Liver (tissue), 9 donors: ENCODE data around the gene LRRN2. TPM values are rescaled to one million over a fixed set of nuclear protein-coding genes. Genes with fewer than 3 reads are reported as not detected.

Experiments
- DNase-seq: peaks from one replicate; pipeline ENCODE4 v3.0.0-alpha.2; 2017; ENCODE audit warnings: low spot score
- H3K27ac ChIP-seq, 2 donors: one replicate each; pipeline ENCODE4 v1.7.0; 2013; ENCODE audit warnings: inconsistent platforms in 2 of 2, low read length in 2 of 2, control low read depth in 1 of 2, low read depth in 1 of 2, mild to moderate bottlenecking in 1 of 2
- H3K27me3 ChIP-seq, 4 donors: one replicate each; pipeline versions ENCODE4 v1.6.1 to v1.7.0; 2013; ENCODE audit warnings: low read length in 3 of 4, inconsistent platforms in 1 of 4, mild to moderate bottlenecking in 1 of 4, moderate library complexity in 1 of 4; ENCODE audit not compliant: control insufficient read depth in 4 of 4, insufficient read depth in 4 of 4
- H3K36me3 ChIP-seq, 4 donors: one replicate each; pipeline versions ENCODE4 v1.6.1 to v1.7.0; 2013; ENCODE audit warnings: low read length in 3 of 4, mild to moderate bottlenecking in 3 of 4, low read depth in 1 of 4, moderate library complexity in 1 of 4; ENCODE audit not compliant: control insufficient read depth in 4 of 4, insufficient read depth in 3 of 4
- H3K4me1 ChIP-seq, 4 donors: one replicate each; pipeline versions ENCODE4 v1.6.1 to v1.7.0; 2013; ENCODE audit warnings: low read length in 3 of 4, mild to moderate bottlenecking in 3 of 4, moderate library complexity in 1 of 4; ENCODE audit not compliant: control insufficient read depth in 4 of 4, insufficient read depth in 4 of 4
- H3K4me3 ChIP-seq, 3 donors: one replicate each; pipeline versions ENCODE4 v1.6.1 to v1.7.0; 2013; ENCODE audit warnings: low read length in 3 of 3, control low read depth in 1 of 3, low read depth in 1 of 3, mild to moderate bottlenecking in 1 of 3
- H3K9ac ChIP-seq, 2 donors: one replicate each; pipeline ENCODE4 v1.7.0; 2013; ENCODE audit warnings: low read length in 2 of 2, mild to moderate bottlenecking in 2 of 2, moderate library complexity in 2 of 2, control low read depth in 1 of 2, low read depth in 1 of 2
- H3K9me3 ChIP-seq, 4 donors: one replicate each; pipeline versions ENCODE4 v1.6.1 to v1.7.0; 2013; ENCODE audit warnings: low read length in 3 of 4; ENCODE audit not compliant: control insufficient read depth in 4 of 4
- ATF3 ChIP-seq: IDR thresholded peaks from 2 replicates; pipeline ENCODE4 v1.6.1; 2016; ENCODE audit warnings: antibody characterized with exemption
- EGR1 ChIP-seq, 2 donors: IDR thresholded peaks; 2 replicates each; pipeline ENCODE4 v1.6.1; 2016 to 2018; ENCODE audit warnings: antibody characterized with exemption in 2 of 2, low read depth in 2 of 2
- FOXA1 ChIP-seq: IDR thresholded peaks from 2 replicates; pipeline ENCODE4 v1.6.1; 2016; ENCODE audit warnings: antibody characterized with exemption
- FOXA2 ChIP-seq: IDR thresholded peaks from 2 replicates; pipeline ENCODE4 v1.6.1; 2016; ENCODE audit warnings: antibody characterized with exemption
- GABPA ChIP-seq, 2 donors: IDR thresholded peaks in 1 of 2; conservative IDR thresholded peaks in 1 of 2; 2 replicates each; pipeline ENCODE4 v1.6.1; 2016; ENCODE audit warnings: antibody characterized with exemption in 2 of 2, mild to moderate bottlenecking in 1 of 2, moderate library complexity in 1 of 2
- HNF4A ChIP-seq, 2 donors: conservative IDR thresholded peaks; 2 replicates each; pipeline ENCODE4 v1.6.1; 2016; ENCODE audit warnings: antibody characterized with exemption in 2 of 2, mild to moderate bottlenecking in 2 of 2
- HNF4G ChIP-seq: IDR thresholded peaks from 2 replicates; pipeline ENCODE4 v1.6.1; 2016; ENCODE audit warnings: antibody characterized with exemption
- JUND ChIP-seq, 2 donors: IDR thresholded peaks; 2 replicates each; pipeline ENCODE4 v1.6.1; 2016; ENCODE audit warnings: antibody characterized with exemption in 2 of 2
- NR2F2 ChIP-seq: IDR thresholded peaks from 2 replicates; pipeline ENCODE4 v1.6.1; 2016; ENCODE audit warnings: antibody characterized with exemption
- RAD21 ChIP-seq, 2 donors: IDR thresholded peaks; 2 replicates each; pipeline ENCODE4 v1.6.1; 2016; ENCODE audit warnings: antibody characterized with exemption in 2 of 2, mild to moderate bottlenecking in 2 of 2
- REST ChIP-seq: IDR thresholded peaks from 2 replicates; pipeline ENCODE4 v1.6.1; 2016; ENCODE audit warnings: antibody characterized with exemption, mild to moderate bottlenecking
- RXRA ChIP-seq, 2 donors: IDR thresholded peaks; 2 replicates each; pipeline ENCODE4 v1.6.1; 2017 to 2018; ENCODE audit warnings: antibody characterized with exemption in 2 of 2, mild to moderate bottlenecking in 1 of 2
- SP1 ChIP-seq: IDR thresholded peaks from 2 replicates; pipeline ENCODE4 v1.6.1; 2018; ENCODE audit warnings: antibody characterized with exemption, mild to moderate bottlenecking
- TAF1 ChIP-seq: conservative IDR thresholded peaks from 2 replicates; pipeline ENCODE4 v1.6.1; 2016; ENCODE audit warnings: antibody characterized with exemption, mild to moderate bottlenecking
- YY1 ChIP-seq: IDR thresholded peaks from 2 replicates; pipeline ENCODE4 v1.6.1; 2016; ENCODE audit warnings: antibody characterized with exemption, mild to moderate bottlenecking
- ZBTB33 ChIP-seq: IDR thresholded peaks from 2 replicates; pipeline ENCODE4 v1.6.1; 2016; ENCODE audit warnings: antibody characterized with exemption
- WGBS: extraction: QIAGEN DNeasy Blood & Tissue Kit; methylation state at CpG from one replicate; pipeline ENCODE4 v1.1.7; 2013; 5-methylcytosine and 5-hydroxymethylcytosine counted together
- polyA plus RNA-seq, 2 donors: library from polyadenylated mRNA; stranded (reverse) in 1 of 2; unstranded in 1 of 2; fragments of 200-250 nt in 1 of 2; fragments of >200 nt in 1 of 2; fragmentation: Nextera tagmentation in 1 of 2; extraction: Ambion mirVana in 1 of 2; gene quantifications; one replicate each; pipeline versions ENCODE4 v1.2.1 to v1.2.3, GENCODE V29; 2013 to 2015
- total RNA-seq, 2 donors: library from RNA; depleted of rRNA; stranded (reverse); fragments of >200 nt; gene quantifications; one replicate each; pipeline ENCODE4 v1.2.3, GENCODE V29; 2014
- TF ChIP-seq, protein P1 (sequence below): IDR thresholded peaks from 2 replicates; pipeline ENCODE4 v1.6.1; 2016; ENCODE audit warnings: antibody characterized with exemption
- donor health status: healthy.
- donor health status: healthy.
- donor health status: healthy.
- donor health status: healthy.
- donor health status: healthy.

Gene LRRN2
- total and polyA plus RNA-seq, 4 donors, result 0.13 to 2.8 (median 0.28) TPM

GRCh38 chr1:204672482-204673121 is 12.9 kb downstream of the LRRN2 start:
- Histone ChIP-seq H3K9ac (no peak overlapping the region), H3K27ac (no peak overlapping the region), H3K4me3 (no peak overlapping the region), H3K4me1 (no peaks in the 10 kb centered on the region), H3K36me3 (no peaks in the 10 kb centered on the region), H3K9me3 (no peaks in the 10 kb centered on the region), H3K27me3 (no peaks in the 10 kb centered on the region)
- DNase-seq, result peak; percentile 78
- WGBS, result 63% methylated on average over 10 of the region's 10 CpGs
- TF ChIP-seq ZBTB33, result no peak
- no peak for TF ChIP-seq YY1
- no peak for TF ChIP-seq RXRA (IDR thresholded peaks at IDR 0.05)
- no peak for TF ChIP-seq FOXA2
- no peak for TF ChIP-seq EGR1 (IDR thresholded peaks at IDR 0.05; ENCODE audit: low read depth in 2 of 2)
- no peak for TF ChIP-seq FOXA1
- no peak for TF ChIP-seq RAD21 (IDR thresholded peaks at IDR 0.05)
- TF ChIP-seq HNF4G, result no peak
- TF ChIP-seq JUND (IDR thresholded peaks at IDR 0.05), result no peak
- TF ChIP-seq HNF4A (conservative IDR thresholded peaks at IDR 0.05), result no peak
- TF ChIP-seq NR2F2, result no peak
- no peak for TF ChIP-seq REST

GRCh38 chr1:204672069-204672468 is 13.5 kb downstream of the LRRN2 start:
- H3K36me3 ChIP-seq, result no peaks in the 10 kb centered on the region
- WGBS, result 83% methylated on average over 6 of the region's 6 CpGs
- no peaks in the 10 kb centered on the region for H3K9me3 ChIP-seq
- H3K4me3 ChIP-seq, result no peak overlapping the region
- no peak for DNase-seq
- H3K4me1 ChIP-seq, result no peaks in the 10 kb centered on the region
- no peak for TF ChIP-seq NR2F2
- no peak for TF ChIP-seq ZBTB33
- TF ChIP-seq GABPA (IDR thresholded peaks at IDR 0.05 in 1 of 2, conservative IDR thresholded peaks at IDR 0.05 in 1 of 2), result no peak
- no peak for TF ChIP-seq RXRA (IDR thresholded peaks at IDR 0.05)
- TF ChIP-seq ATF3, result no peak
- TF ChIP-seq FOXA1, result no peak
- TF ChIP-seq HNF4A (conservative IDR thresholded peaks at IDR 0.05), result no peak
- no peak for TF ChIP-seq RAD21 (IDR thresholded peaks at IDR 0.05)
- no peak for TF ChIP-seq TAF1
- no peak for TF ChIP-seq REST
- no peak for TF ChIP-seq EGR1 (IDR thresholded peaks at IDR 0.05; ENCODE audit: low read depth in 2 of 2)
- TF ChIP-seq FOXA2, result no peak
- TF ChIP-seq HNF4G, result no peak
- TF ChIP-seq, protein P1, sequence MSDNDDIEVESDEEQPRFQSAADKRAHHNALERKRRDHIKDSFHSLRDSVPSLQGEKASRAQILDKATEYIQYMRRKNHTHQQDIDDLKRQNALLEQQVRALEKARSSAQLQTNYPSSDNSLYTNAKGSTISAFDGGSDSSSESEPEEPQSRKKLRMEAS, result no peak
- no peak for TF ChIP-seq SP1
- no peak for TF ChIP-seq JUND (IDR thresholded peaks at IDR 0.05)
- no peaks in the 10 kb centered on the region for H3K27me3 ChIP-seq
- no peak overlapping the region for H3K9ac ChIP-seq
- H3K27ac ChIP-seq, result no peak overlapping the region
